ENCODE results near the gene TBPL1. TPM values are rescaled to one million over a fixed set of nuclear protein-coding genes. Genes with fewer than 3 reads are reported as not detected.

TBPL1 gene
- total and polyA plus RNA-seq, 8 donors: 20.4 to 58.8 (median 52.0) TPM

GRCh38 chr6:133945158-133945557 is 7.9 kb upstream of the TBPL1 start:
- no peak for ATAC-seq
- H3K4me1 ChIP-seq: no peaks in the 10 kb centered on the region

DNA sequence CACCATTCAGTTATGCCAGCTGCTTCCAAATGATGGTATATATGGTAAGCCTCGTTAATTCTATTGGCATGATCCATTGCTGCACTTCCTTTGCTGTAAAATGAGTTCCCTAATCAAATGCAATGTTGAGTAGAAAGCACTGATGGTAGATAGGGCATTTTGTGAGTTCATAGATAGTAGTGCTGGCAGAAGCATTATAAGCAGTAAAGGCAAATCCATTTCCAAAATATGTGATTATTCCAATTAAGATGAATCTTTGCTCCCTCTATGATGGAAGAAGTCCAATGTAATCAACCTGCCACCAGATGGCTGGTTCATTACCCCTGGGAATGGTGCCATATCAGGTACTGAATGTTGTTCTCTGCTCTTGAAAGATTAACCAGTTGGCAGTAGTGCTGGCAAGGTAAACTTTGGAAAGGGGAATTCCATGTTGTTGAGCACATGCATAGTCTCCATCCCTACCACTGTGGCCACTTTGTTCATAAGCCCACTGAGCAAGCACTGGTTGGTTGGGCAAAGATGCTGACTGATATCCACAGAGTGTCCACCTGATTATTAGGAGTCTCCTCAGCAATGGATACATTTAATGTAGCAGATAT is 5.6 kb upstream of the TBPL1 start:
- peaks cover 0 to 3% of the 10 kb centered on the region in 2 donors for H3K27me3 ChIP-seq
- no peaks in the 10 kb centered on the region for H3K36me3 ChIP-seq
- peak; percentile 14 for ATAC-seq
- H3K4me1 ChIP-seq: peaks cover 0 to 4% of the 10 kb centered on the region in 2 donors
- no peaks in the 10 kb centered on the region for H3K9me3 ChIP-seq
- H3K4me3 ChIP-seq: no peak overlapping the region
- DNase-seq: no peak
- intact Hi-C loops (cut with DNase I): no loop called here
- TF ChIP-seq CTCF (IDR thresholded peaks at IDR 0.05): no peak
- H3K27ac ChIP-seq: no peak overlapping the region

More at GRCh38 chr6:133945158-133945557, 7.9 kb upstream of the TBPL1 start:
- no peaks in the 10 kb centered on the region for H3K36me3 ChIP-seq
- no peaks in the 10 kb centered on the region for H3K9me3 ChIP-seq
- H3K4me3 ChIP-seq: no peak overlapping the region
- DNase-seq: no peak
- no peak for TF ChIP-seq CTCF (IDR thresholded peaks at IDR 0.05)
- intact Hi-C loops (cut with DNase I): no loop called here
- H3K27ac ChIP-seq: no peak overlapping the region
- no peaks in the 10 kb centered on the region for H3K27me3 ChIP-seq

GRCh38 chr6:133948472-133948871 is 4.6 kb upstream of the TBPL1 start:
- no peak for TF ChIP-seq CTCF (IDR thresholded peaks at IDR 0.05)
- Histone ChIP-seq H3K27me3 (peaks cover 0 to 3% of the 10 kb centered on the region in 2 donors), H3K27ac (no peak overlapping the region), H3K9me3 (no peaks in the 10 kb centered on the region), H3K4me3 (no peak overlapping the region), H3K36me3 (no peaks in the 10 kb centered on the region), H3K4me1 (peaks cover 0 to 4% of the 10 kb centered on the region in 2 donors)
- intact Hi-C loops (cut with DNase I): no loop called here
- DNase-seq (no peak), ATAC-seq (no peak)

DNA sequence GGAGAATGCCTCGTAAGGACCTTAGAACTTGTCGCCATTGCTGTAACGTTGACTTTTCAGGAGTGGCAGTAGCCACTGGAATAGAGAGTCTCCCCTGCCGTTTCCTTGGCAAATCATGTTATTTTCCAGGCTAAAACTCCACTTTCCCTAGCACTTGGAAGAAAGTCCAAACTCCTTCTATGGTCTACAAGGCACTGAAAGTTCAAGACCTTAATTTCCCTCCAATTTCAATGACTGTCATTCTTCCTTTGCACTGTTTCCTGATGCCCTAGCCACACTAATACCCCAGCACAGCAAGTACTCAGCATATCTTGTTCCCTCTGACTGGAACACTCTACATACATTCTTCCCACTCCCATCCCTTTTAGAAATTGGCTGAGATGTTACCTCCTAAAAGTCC is 1.8 kb upstream of the TBPL1 start:
- Histone ChIP-seq H3K9me3 (no peaks in the 10 kb centered on the region), H3K36me3 (no peaks in the 10 kb centered on the region), H3K4me1 (peaks cover 13 to 23% of the 10 kb centered on the region in 2 donors), H3K27ac (peak overlapping the region; percentile 85 to 91), H3K27me3 (peaks cover 0 to 3% of the 10 kb centered on the region in 2 donors), H3K4me3 (peak overlapping the region; percentile 67 to 89)
- no peak for TF ChIP-seq CTCF (IDR thresholded peaks at IDR 0.05)
- DNase-seq (no peak), ATAC-seq (no peak)
- intact Hi-C loops (cut with DNase I): no loop called here

- TF ChIP-seq CTCF (IDR thresholded peaks at IDR 0.05): peak; percentile 22 to 36
- intact Hi-C loops (cut with DNase I): no loop called here
- Histone ChIP-seq H3K4me3 (peak overlapping the region; percentile 67 to 89), H3K36me3 (no peaks in the 10 kb centered on the region), H3K27me3 (peaks cover 0 to 3% of the 10 kb centered on the region in 2 donors), H3K4me1 (peaks cover 13 to 23% of the 10 kb centered on the region in 2 donors), H3K27ac (peak overlapping the region; percentile 85 to 91), H3K9me3 (no peaks in the 10 kb centered on the region)
- DNase-seq: peak; percentile 60 to 86 (median 71)
- ATAC-seq: peak; percentile 71
Measured at GRCh38 chr6:133951881-133952814, 876 bp upstream of the TBPL1 start.

Data from left lung (tissue), 10 donors.